ENCODE results near the gene NFYB. TPM values are rescaled to one million over a fixed set of nuclear protein-coding genes. Genes with fewer than 3 reads are reported as not detected.
"Not testable (repeated sequence)": the region's sequence is repeated elsewhere in the genome, so short reads cannot be mapped to it uniquely, and the experiment has no call there.

The NFYB gene
- total and polyA plus RNA-seq, 2 donors from 2014 or later = 24.6 to 31.1 TPM

DNA sequence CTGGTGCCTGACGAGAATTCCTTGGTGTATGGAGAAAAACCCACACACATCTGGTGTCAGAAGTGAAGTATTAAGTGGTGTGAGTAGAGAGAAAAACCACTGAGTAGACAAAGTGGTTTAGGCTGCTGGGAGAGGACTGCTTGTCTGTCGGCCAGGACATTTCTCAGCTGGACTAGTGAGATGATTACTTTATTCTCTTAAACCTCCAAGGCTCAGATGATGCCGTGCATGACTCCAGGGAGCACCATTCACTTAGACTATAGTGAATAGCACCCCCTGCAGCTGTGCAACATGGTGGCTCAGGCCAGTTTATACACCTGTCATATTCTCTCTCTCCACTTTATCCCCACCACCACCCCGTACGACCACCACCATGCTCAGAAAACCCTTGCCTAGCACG is 28.5 kb upstream of the NFYB start:
- Histone ChIP-seq H3K27me3 (ENCODE audit: control insufficient read depth, insufficient read depth, low read length) (no peaks in the 10 kb centered on the region), H3K27ac (ENCODE audit: low read depth in 2 of 2, low read length in 2 of 2) (no peak overlapping the region), H3K4me3 (ENCODE audit: low read length in 3 of 3) (no peak overlapping the region), H3K9ac (ENCODE audit: low read length in 3 of 3) (no peak overlapping the region), H3K9me3 (ENCODE audit: control insufficient read depth in 2 of 3, insufficient read depth in 1 of 3, low read length in 3 of 3) (no peaks in the 10 kb centered on the region), H3K36me3 (ENCODE audit: control insufficient read depth in 2 of 3, insufficient read depth in 3 of 3, low read length in 3 of 3) (no peaks in the 10 kb centered on the region), H3K4me1 (ENCODE audit: control insufficient read depth in 2 of 3, insufficient read depth in 2 of 3, low read depth in 1 of 3, low read length in 3 of 3) (no peaks in the 10 kb centered on the region)
- no peak for DNase-seq
- TF ChIP-seq, protein P1, sequence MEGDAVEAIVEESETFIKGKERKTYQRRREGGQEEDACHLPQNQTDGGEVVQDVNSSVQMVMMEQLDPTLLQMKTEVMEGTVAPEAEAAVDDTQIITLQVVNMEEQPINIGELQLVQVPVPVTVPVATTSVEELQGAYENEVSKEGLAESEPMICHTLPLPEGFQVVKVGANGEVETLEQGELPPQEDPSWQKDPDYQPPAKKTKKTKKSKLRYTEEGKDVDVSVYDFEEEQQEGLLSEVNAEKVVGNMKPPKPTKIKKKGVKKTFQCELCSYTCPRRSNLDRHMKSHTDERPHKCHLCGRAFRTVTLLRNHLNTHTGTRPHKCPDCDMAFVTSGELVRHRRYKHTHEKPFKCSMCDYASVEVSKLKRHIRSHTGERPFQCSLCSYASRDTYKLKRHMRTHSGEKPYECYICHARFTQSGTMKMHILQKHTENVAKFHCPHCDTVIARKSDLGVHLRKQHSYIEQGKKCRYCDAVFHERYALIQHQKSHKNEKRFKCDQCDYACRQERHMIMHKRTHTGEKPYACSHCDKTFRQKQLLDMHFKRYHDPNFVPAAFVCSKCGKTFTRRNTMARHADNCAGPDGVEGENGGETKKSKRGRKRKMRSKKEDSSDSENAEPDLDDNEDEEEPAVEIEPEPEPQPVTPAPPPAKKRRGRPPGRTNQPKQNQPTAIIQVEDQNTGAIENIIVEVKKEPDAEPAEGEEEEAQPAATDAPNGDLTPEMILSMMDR (IDR thresholded peaks at IDR 0.05; ENCODE audit: borderline replicate concordance, extremely low read depth, insufficient read depth) = no peak
- intact Hi-C loops (cut with DNase I) = no loop called here
- no peak for FAIRE-seq

DNA sequence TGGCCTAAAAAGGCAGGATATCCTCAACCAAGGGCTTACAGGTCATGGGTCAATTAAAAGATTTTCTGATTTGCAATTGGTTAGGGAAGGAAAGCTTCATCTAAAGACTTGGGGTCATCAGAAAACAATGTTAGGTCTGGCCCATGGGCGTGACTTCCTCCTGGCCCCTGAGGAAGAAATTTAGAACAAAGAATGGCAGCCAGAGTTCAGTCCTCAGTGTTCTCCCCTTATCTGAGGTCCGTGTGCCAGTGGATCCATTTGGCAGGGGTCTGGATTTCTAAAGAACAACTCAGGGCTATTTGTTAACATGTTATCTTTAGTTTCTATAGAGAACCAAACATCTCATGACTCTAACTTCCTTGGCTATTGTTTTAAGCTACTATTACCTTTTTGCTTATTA is 27.8 kb upstream of the NFYB start:
- TF ChIP-seq, protein P1 (IDR thresholded peaks at IDR 0.05; ENCODE audit: borderline replicate concordance, extremely low read depth, insufficient read depth) = no peak
- H3K36me3 ChIP-seq (ENCODE audit: control insufficient read depth in 2 of 3, insufficient read depth in 3 of 3, low read length in 3 of 3) = no peaks in the 10 kb centered on the region
- intact Hi-C loops (cut with DNase I) = no loop called here
- no peaks in the 10 kb centered on the region for H3K9me3 ChIP-seq (ENCODE audit: control insufficient read depth in 2 of 3, insufficient read depth in 1 of 3, low read length in 3 of 3)
- no peak overlapping the region for H3K4me3 ChIP-seq (ENCODE audit: low read length in 3 of 3)
- no peak overlapping the region for H3K9ac ChIP-seq (ENCODE audit: low read length in 3 of 3)
- no peaks in the 10 kb centered on the region for H3K4me1 ChIP-seq (ENCODE audit: control insufficient read depth in 2 of 3, insufficient read depth in 2 of 3, low read depth in 1 of 3, low read length in 3 of 3)
- no peaks in the 10 kb centered on the region for H3K27me3 ChIP-seq (ENCODE audit: control insufficient read depth, insufficient read depth, low read length)
- H3K27ac ChIP-seq (ENCODE audit: low read depth in 2 of 2, low read length in 2 of 2) = no peak overlapping the region
- no peak for DNase-seq
- no peak for FAIRE-seq

DNA sequence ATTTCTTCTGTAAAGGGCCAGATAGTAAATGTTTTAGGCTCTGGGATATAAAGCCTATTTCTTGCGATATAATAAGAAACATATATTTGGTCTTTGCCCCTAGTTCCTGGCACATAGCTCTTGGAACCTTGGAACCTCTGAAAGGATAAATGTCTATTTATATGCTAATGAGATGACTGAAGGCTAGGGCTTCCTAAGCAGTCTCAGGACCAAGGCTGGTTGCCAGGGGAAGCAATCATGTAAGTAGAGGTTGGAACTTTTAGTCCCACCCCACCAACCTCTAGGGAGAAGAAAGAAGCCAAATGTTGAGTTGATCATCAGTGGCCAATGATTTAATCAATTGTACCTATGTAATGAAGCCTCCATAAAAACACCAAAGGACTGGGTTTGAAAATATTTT is 26.6 kb upstream of the NFYB start:
- H3K9me3 ChIP-seq (ENCODE audit: control insufficient read depth in 2 of 3, insufficient read depth in 1 of 3, low read length in 3 of 3) = no peaks in the 10 kb centered on the region
- H3K27me3 ChIP-seq (ENCODE audit: control insufficient read depth, insufficient read depth, low read length) = no peaks in the 10 kb centered on the region
- DNase-seq = no peak
- no peaks in the 10 kb centered on the region for H3K4me1 ChIP-seq (ENCODE audit: control insufficient read depth in 2 of 3, insufficient read depth in 2 of 3, low read depth in 1 of 3, low read length in 3 of 3)
- no peak overlapping the region for H3K4me3 ChIP-seq (ENCODE audit: low read length in 3 of 3)
- no peak overlapping the region for H3K27ac ChIP-seq (ENCODE audit: low read depth in 2 of 2, low read length in 2 of 2)
- TF ChIP-seq, protein P1 (IDR thresholded peaks at IDR 0.05; ENCODE audit: borderline replicate concordance, extremely low read depth, insufficient read depth) = no peak
- H3K36me3 ChIP-seq (ENCODE audit: control insufficient read depth in 2 of 3, insufficient read depth in 3 of 3, low read length in 3 of 3) = no peaks in the 10 kb centered on the region
- FAIRE-seq = no peak
- H3K9ac ChIP-seq (ENCODE audit: low read length in 3 of 3) = no peak overlapping the region
- intact Hi-C loops (cut with DNase I) = no loop called here

DNA sequence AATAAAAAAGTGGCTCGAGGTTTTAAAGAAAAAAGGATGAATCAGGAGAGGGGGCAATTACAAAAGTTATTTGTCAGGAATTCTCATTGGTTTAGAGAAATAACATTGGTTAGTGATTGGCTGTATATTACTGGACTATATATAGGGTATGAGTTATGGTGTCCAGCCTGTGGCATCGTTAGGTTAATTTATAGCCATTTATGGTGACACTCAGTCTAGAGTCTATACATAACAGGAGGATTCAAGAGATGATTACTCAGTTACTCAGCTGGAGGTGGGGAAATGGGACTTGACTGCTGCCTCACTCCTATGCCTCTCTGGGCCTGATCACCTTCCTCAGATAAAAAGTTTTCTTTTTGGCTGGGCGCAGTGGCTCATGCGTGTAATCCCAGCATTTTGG is 25.6 kb upstream of the NFYB start:
- Histone ChIP-seq H3K27ac (ENCODE audit: low read depth in 2 of 2, low read length in 2 of 2) (no peak overlapping the region), H3K27me3 (ENCODE audit: control insufficient read depth, insufficient read depth, low read length) (no peaks in the 10 kb centered on the region), H3K9ac (ENCODE audit: low read length in 3 of 3) (no peak overlapping the region), H3K4me3 (ENCODE audit: low read length in 3 of 3) (no peak overlapping the region), H3K9me3 (ENCODE audit: control insufficient read depth in 2 of 3, insufficient read depth in 1 of 3, low read length in 3 of 3) (no peaks in the 10 kb centered on the region), H3K36me3 (ENCODE audit: control insufficient read depth in 2 of 3, insufficient read depth in 3 of 3, low read length in 3 of 3) (no peaks in the 10 kb centered on the region), H3K4me1 (ENCODE audit: control insufficient read depth in 2 of 3, insufficient read depth in 2 of 3, low read depth in 1 of 3, low read length in 3 of 3) (no peaks in the 10 kb centered on the region)
- intact Hi-C loops (cut with DNase I) = no loop called here
- TF ChIP-seq, protein P1 (IDR thresholded peaks at IDR 0.05; ENCODE audit: borderline replicate concordance, extremely low read depth, insufficient read depth) = no peak
- no peak for DNase-seq
- no peak for FAIRE-seq

DNA sequence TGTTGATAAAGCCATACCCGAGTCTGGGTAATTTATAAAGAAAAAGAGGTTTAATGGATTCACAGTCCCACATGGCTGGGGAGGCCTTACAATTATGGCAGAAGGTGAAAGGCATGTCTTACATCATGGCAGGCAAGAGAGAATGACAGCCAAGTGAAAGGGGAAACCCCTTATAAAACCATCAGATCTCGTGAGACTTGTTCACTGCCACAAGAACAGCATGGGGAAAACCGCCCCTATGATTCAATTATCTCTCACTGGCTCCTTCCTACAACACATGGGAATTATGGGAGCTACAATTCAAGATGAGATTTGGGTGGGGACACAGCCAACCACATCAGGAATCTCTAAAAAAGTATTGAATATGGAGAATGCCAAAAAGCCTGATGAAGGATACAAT is 25.0 kb upstream of the NFYB start:
- H3K4me1 ChIP-seq (ENCODE audit: control insufficient read depth in 2 of 3, insufficient read depth in 2 of 3, low read depth in 1 of 3, low read length in 3 of 3); H3K27ac ChIP-seq (ENCODE audit: low read depth in 2 of 2, low read length in 2 of 2); H3K9me3 ChIP-seq (ENCODE audit: control insufficient read depth in 2 of 3, insufficient read depth in 1 of 3, low read length in 3 of 3); H3K36me3 ChIP-seq (ENCODE audit: control insufficient read depth in 2 of 3, insufficient read depth in 3 of 3, low read length in 3 of 3); H3K9ac ChIP-seq (ENCODE audit: low read length in 3 of 3); DNase-seq; FAIRE-seq; H3K27me3 ChIP-seq (ENCODE audit: control insufficient read depth, insufficient read depth, low read length); H3K4me3 ChIP-seq (ENCODE audit: low read length in 3 of 3); intact Hi-C loops (cut with DNase I): not testable (repeated sequence)
